Glomerular endothelial cell (primary cell): ENCODE data around the gene EPHA6. TPM values are rescaled to one million over a fixed set of nuclear protein-coding genes. Genes with fewer than 3 reads are reported as not detected.

ENCODE experiments used
- DNase-seq: peaks from one replicate; pipeline ENCODE4 v3.0.0-alpha.2; 2011; ENCODE audit warnings: low read depth, low spot score; ENCODE audit errors: extremely low read depth
- total RNA-seq: library from RNA; depleted of rRNA; stranded (reverse); fragments of >200 nt; gene quantifications from 2 replicates; pipeline ENCODE4 v1.2.3, GENCODE V29; 2015

The EPHA6 gene
- total RNA-seq, 1 donor from 2014 or later, result 0.23 TPM

GRCh38 chr3:97138914-97139541 is 324.6 kb downstream of the EPHA6 start:
- DNase-seq, result no peak

GRCh38 chr3:97148931-97149330 is 334.5 kb downstream of the EPHA6 start:
- DNase-seq, result no peak

- no peak for DNase-seq
Observed at GRCh38 chr3:97161169-97161568, 346.8 kb downstream of the EPHA6 start.

- DNase-seq, result no peak
Observed at GRCh38 chr3:97177242-97177641, 362.8 kb downstream of the EPHA6 start.

- DNase-seq, result no peak
Observed at GRCh38 chr3:97181704-97182103, 367.3 kb downstream of the EPHA6 start.

GRCh38 chr3:97187771-97188170 is 373.4 kb downstream of the EPHA6 start:
- DNase-seq, result no peak

GRCh38 chr3:97189835-97190234 is 375.4 kb downstream of the EPHA6 start:
- DNase-seq, result no peak

- no peak for DNase-seq
Observed at GRCh38 chr3:97197083-97197482, 382.7 kb downstream of the EPHA6 start.

GRCh38 chr3:97197830-97198229 is 383.4 kb downstream of the EPHA6 start:
- no peak for DNase-seq

- DNase-seq, result no peak
Observed at GRCh38 chr3:97200387-97200786, 386.0 kb downstream of the EPHA6 start.

- no peak for DNase-seq
Observed at GRCh38 chr3:97201814-97202213, 387.4 kb downstream of the EPHA6 start.

GRCh38 chr3:97228966-97229365 is 414.6 kb downstream of the EPHA6 start:
- DNase-seq, result no peak

GRCh38 chr3:97230486-97230885 is 416.1 kb downstream of the EPHA6 start:
- no peak for DNase-seq

GRCh38 chr3:97232393-97233034 is 418.1 kb downstream of the EPHA6 start:
- DNase-seq, result no peak

GRCh38 chr3:97235179-97235578 is 420.8 kb downstream of the EPHA6 start:
- no peak for DNase-seq

- DNase-seq, result no peak
Observed at GRCh38 chr3:97235611-97236315, 421.4 kb downstream of the EPHA6 start.

- DNase-seq, result no peak
Observed at GRCh38 chr3:97241417-97241816, 427.0 kb downstream of the EPHA6 start.

GRCh38 chr3:97245201-97245910 is 431.0 kb downstream of the EPHA6 start:
- DNase-seq, result no peak

- DNase-seq, result no peak
Observed at GRCh38 chr3:97256060-97256459, 441.7 kb downstream of the EPHA6 start.

- DNase-seq, result no peak
Observed at GRCh38 chr3:97257942-97258697, 443.7 kb downstream of the EPHA6 start.

- no peak for DNase-seq
Observed at GRCh38 chr3:97259263-97259662, 444.9 kb downstream of the EPHA6 start.
